Spleen (tissue), 11 donors: Measurements from ENCODE around the gene TIMM50. TPM values are rescaled to one million over a fixed set of nuclear protein-coding genes. Genes with fewer than 3 reads are reported as not detected.
A peak's percentile ranks its signal among the peaks of the same experiment; 100 is the strongest.

Source experiments
- DNase-seq: peaks from one replicate; pipeline ENCODE4 v3.0.0-alpha.2; 2020
- H3K27ac ChIP-seq, 8 donors: fragments of 200-600 bp; sonication (generic) in 7 of 8; 1 replicate in 4 of 8; 2 replicates in 4 of 8; pipeline versions ENCODE4 v1.5.0 to v1.8.0; 2016 to 2021; ENCODE audit warnings: inconsistent platforms in 4 of 8, mild to moderate bottlenecking in 4 of 8, moderate library complexity in 1 of 8
- H3K27me3 ChIP-seq, 7 donors: fragments of 200-600 bp; sonication (generic) in 6 of 7; replicated peaks in 1 of 7; 1 replicate in 4 of 7; 2 replicates in 3 of 7; pipeline versions ENCODE4 v1.5.0 to v1.8.0; 2016 to 2021; ENCODE audit warnings: inconsistent platforms in 3 of 7, mild to moderate bottlenecking in 1 of 7
- H3K36me3 ChIP-seq, 6 donors: fragments of 200-600 bp; sonication (generic) in 5 of 6; 1 replicate in 4 of 6; 2 replicates in 2 of 6; pipeline versions ENCODE4 v1.5.0 to v1.8.0; 2016 to 2021; ENCODE audit warnings: inconsistent platforms in 2 of 6
- H3K4me1 ChIP-seq, 6 donors: fragments of 200-600 bp; sonication (generic) in 5 of 6; 1 replicate in 3 of 6; 2 replicates in 3 of 6; pipeline versions ENCODE4 v1.5.0 to v1.8.0; 2016 to 2021; ENCODE audit warnings: inconsistent platforms in 3 of 6
- H3K4me3 ChIP-seq, 8 donors: fragments of 200-600 bp; sonication (generic) in 7 of 8; 1 replicate in 4 of 8; 2 replicates in 4 of 8; pipeline versions ENCODE4 v1.5.0 to v1.8.0; 2016 to 2021; ENCODE audit warnings: inconsistent platforms in 4 of 8, mild to moderate bottlenecking in 4 of 8, moderate library complexity in 2 of 8
- H3K9me3 ChIP-seq, 8 donors: fragments of 200-600 bp; sonication (generic) in 7 of 8; 1 replicate in 4 of 8; 2 replicates in 4 of 8; pipeline versions ENCODE4 v1.5.0 to v1.8.0; 2016 to 2021; ENCODE audit warnings: inconsistent platforms in 4 of 8
- POLR2A ChIP-seq, 3 donors: fragments of 450-650 bp; IDR thresholded peaks; one replicate each; pipeline ENCODE4 v1.5.1; 2017; ENCODE audit warnings: antibody characterized with exemption in 3 of 3, mild to moderate bottlenecking in 1 of 3
- POLR2AphosphoS5 ChIP-seq, 3 donors: sonication (generic); formaldehyde crosslinking; IDR thresholded peaks; one replicate each; pipeline ENCODE4 v1.5.1; 2017; ENCODE audit warnings: antibody characterized with exemption in 3 of 3
- whole genome bisulfite sequencing, 5 donors: extraction: QIAGEN DNeasy Blood & Tissue Kit in 3 of 5; methylation state at CpG; one replicate each; pipeline versions ENCODE4 v1.1.5 to v1.1.7; 2013 to 2018; 5-methylcytosine and 5-hydroxymethylcytosine counted together
- intact Hi-C: fragments of 100-400 bp; cut with DNase I; formaldehyde crosslinking; loops from one replicate; pipeline ENCODE4 v1.15.0; 2023; ENCODE audit warnings: low total_unique reads
- polyA plus RNA-seq, 3 donors: library from polyadenylated mRNA; stranded (reverse); fragments of 200-250 nt; gene quantifications; one replicate each; pipeline ENCODE4 v1.2.1, GENCODE V29; 2013
- total RNA-seq, 7 donors: library from RNA; depleted of rRNA in 3 of 7; stranded (reverse); fragments of >200 nt in 3 of 7; fragmentation: NEBNext Ultra II Directional in 4 of 7; extraction: Animal tissue kit (Norgen Biotek cat#: 25700) in 4 of 7; gene quantifications; one replicate each; pipeline versions ENCODE4 v1.1.0 to v1.2.1, GENCODE V29; 2016 to 2021
- TF ChIP-seq, protein P1 (sequence below), 11 experiments: fragments of 200-600 bp in 7 of 11; fragments of 450-650 bp in 4 of 11; sonication (generic) in 4 of 11; IDR thresholded peaks in 8 of 11; conservative IDR thresholded peaks in 3 of 11; 1 replicate in 7 of 11; 2 replicates in 4 of 11; pipeline versions ENCODE4 v1.4.0 to v1.8.0; 2016 to 2021; ENCODE audit warnings: antibody characterized with exemption in 11 of 11, inconsistent platforms in 4 of 11, mild to moderate bottlenecking in 1 of 11
- donor health status: healthy with polysubstance abuse.
- donor health status: DM: no; HTN: no; CAD: no; lungs with moderate emphysema.
- donor health status: DM: no; HTN: no; CAD: no.
- donor health status: Bipolar disorder and iron deficiency.
- donor health status: healthy.
- donor health status: DM: no; HTN: no; CAD: no.
- donor health status: DM: yes; HTN: yes; CAD: no.

Gene TIMM50
- total and polyA plus RNA-seq, 10 donors, result 30.3 to 51.5 (median 41.3) TPM

DNA sequence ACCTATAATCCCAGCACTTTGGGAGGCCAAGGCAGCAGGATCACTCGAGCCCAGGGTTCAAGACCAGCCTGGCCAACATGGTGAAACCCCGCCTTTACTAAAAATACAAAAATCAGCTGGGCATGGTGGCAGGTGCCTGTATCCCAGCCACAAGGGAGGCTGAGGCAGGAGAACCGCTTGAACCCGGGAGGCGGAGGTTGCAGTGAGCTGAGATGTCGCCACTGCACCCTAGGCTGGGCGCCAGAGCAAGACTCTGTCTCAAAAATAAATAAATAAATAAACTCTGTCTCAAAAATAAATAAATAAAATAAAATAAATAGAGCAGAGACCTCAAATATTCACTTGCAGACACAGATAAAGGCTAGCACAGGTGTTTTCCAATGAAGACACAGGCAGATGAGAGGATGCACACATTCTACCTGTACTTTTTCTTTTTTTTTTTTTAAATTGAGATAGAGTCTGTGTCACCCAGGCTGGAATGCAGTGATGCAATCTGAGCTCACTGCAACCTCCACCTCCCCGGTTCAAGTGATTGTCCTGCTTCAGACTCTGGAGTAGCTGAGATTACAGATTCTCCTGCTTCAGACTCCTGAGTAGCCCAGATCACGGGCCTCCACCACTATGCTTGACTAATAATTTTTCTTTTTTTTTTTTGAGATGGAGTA is 42.2 kb upstream of the TIMM50 start:
- H3K4me1 ChIP-seq, result peaks cover 16 to 50% (median 38%) of the 10 kb centered on the region in 6 donors
- TF ChIP-seq, protein P1, sequence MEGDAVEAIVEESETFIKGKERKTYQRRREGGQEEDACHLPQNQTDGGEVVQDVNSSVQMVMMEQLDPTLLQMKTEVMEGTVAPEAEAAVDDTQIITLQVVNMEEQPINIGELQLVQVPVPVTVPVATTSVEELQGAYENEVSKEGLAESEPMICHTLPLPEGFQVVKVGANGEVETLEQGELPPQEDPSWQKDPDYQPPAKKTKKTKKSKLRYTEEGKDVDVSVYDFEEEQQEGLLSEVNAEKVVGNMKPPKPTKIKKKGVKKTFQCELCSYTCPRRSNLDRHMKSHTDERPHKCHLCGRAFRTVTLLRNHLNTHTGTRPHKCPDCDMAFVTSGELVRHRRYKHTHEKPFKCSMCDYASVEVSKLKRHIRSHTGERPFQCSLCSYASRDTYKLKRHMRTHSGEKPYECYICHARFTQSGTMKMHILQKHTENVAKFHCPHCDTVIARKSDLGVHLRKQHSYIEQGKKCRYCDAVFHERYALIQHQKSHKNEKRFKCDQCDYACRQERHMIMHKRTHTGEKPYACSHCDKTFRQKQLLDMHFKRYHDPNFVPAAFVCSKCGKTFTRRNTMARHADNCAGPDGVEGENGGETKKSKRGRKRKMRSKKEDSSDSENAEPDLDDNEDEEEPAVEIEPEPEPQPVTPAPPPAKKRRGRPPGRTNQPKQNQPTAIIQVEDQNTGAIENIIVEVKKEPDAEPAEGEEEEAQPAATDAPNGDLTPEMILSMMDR (IDR thresholded peaks at IDR 0.05 in 8 of 11, conservative IDR thresholded peaks at IDR 0.05 in 3 of 11), result no peak
- TF ChIP-seq POLR2A (IDR thresholded peaks at IDR 0.05), result no peak
- TF ChIP-seq POLR2AphosphoS5 (IDR thresholded peaks at IDR 0.05), result no peak
- WGBS, 5 donors, result 84 to 96% (median 89%) methylated on average over 9 of the region's 9 CpGs
- no peaks in the 10 kb centered on the region for H3K27me3 ChIP-seq
- no peaks in the 10 kb centered on the region for H3K9me3 ChIP-seq
- no peak overlapping the region for H3K4me3 ChIP-seq
- no peak overlapping the region for H3K27ac ChIP-seq
- peaks cover 0 to 15% (median 11%) of the 10 kb centered on the region in 6 donors for H3K36me3 ChIP-seq
- DNase-seq, result no peak
- intact Hi-C loops, result no loop called here

DNA sequence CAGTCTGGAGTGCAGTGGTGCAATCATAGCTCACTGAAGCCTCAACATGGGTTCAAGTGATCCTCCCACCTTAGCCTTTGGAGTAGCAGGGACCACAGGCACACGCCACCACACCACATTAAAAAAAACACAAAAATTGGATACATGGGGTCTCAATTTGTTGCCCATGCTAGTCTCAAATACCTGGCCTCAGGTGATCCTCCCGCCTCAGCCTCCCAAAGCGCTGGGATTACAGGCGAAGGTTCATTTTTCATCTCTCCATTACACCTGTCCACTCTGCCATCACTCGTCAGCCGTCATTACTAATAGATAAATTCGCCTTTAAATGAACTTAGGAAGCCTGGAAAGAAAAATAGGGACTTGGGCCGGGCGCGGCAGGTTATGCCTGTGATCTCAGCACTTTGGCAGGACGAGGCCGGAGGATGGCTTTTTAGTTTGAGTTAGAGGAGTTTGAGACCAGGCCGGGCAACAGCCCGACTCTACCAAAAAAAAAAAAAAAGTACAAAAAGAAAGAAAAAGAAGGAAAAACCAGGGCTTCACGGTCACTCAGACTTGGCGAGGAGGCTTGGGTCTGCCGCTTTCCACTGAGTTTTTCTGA is 35.9 kb upstream of the TIMM50 start:
- peak overlapping the region; percentile 60 to 97 (median 82) for H3K4me3 ChIP-seq
- H3K9me3 ChIP-seq, result no peaks in the 10 kb centered on the region
- TF ChIP-seq, protein P1 (IDR thresholded peaks at IDR 0.05 in 8 of 11, conservative IDR thresholded peaks at IDR 0.05 in 3 of 11), result no peak
- TF ChIP-seq POLR2AphosphoS5 (IDR thresholded peaks at IDR 0.05) (no peak), POLR2A (IDR thresholded peaks at IDR 0.05) (no peak)
- H3K4me1 ChIP-seq, result peaks cover 36 to 66% (median 55%) of the 10 kb centered on the region in 6 donors
- H3K36me3 ChIP-seq, result peaks cover 0 to 22% (median 0%) of the 10 kb centered on the region in 6 donors
- H3K27me3 ChIP-seq, result no peaks in the 10 kb centered on the region
- intact Hi-C loops, result loop anchor here (10.0 kb wide), 1 partner anchor 90 kb away; the partner anchor contains the start of gene EID2B
- peak overlapping the region; percentile 89 to 97 (median 96) for H3K27ac ChIP-seq
- no peak for DNase-seq
- 5 to 6% (median 6%) methylated on average over 16 to 17 of the region's 17 CpGs for WGBS, 5 donors

DNA sequence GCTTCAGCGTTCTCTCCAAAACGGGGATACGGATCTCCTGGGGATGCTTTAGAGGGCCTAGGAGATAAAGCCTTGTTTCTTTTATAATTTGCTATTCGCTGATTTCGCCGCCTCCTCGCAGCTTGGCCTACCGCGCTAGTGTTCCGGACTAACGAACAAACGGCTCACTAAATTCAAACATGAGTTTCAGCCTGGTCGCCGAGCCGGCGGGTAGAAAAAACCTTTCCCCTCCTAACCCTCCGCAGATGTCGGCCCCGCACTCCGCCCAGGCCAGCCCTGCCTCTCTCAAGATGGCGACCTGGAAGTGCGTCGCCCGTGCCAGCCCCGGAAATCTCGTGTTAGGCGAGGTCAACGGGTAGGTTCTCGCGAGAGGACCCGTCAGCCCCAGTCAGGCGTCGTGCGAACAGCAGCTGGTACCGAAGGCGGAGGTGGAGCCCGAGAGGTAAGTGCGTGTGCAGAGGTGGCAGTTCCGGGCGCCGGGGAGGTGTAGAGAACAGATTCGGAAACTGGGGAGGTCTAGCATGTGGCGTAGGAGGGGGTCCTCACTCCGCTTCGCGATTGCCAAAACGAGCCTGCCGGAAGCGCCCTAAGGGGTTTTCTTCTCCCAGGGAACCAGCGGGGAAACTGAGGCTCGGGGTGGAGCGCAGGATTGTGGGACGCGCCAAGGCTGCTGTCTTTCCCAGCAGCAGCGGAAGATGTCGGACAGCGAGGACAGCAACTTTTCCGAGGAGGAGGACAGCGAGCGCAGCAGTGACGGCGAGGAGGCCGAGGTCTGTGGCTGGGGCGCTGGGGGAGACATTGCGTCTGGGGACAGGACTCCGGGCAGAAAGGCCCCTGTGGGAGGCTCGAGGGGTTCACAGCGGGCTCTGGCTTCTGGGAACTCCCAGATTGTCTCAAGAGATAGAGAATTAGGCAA is 35.2 kb upstream of the TIMM50 start, which contains the start of gene SUPT5H:
TSS of gene SUPT5H (plus strand) at position 387 of the 916 bp plus-strand sequence. CDS start at position 696, 309 bp downstream.
- Histone ChIP-seq H3K4me1 (peaks cover 42 to 66% (median 55%) of the 10 kb centered on the region in 6 donors), H3K36me3 (peaks cover 0 to 22% (median 0%) of the 10 kb centered on the region in 6 donors), H3K4me3 (peak within 1 kb of the TSS; percentile 60 to 97 (median 82)), H3K9me3 (no peaks in the 10 kb centered on the region), H3K27me3 (no peaks in the 10 kb centered on the region), H3K27ac (peak within 1 kb of the TSS; percentile 89 to 97 (median 96))
- intact Hi-C loops, result loop anchor here (10.0 kb wide), 1 partner anchor 89 kb away; the partner anchor contains the start of gene EID2B
- peak; percentile 99 for DNase-seq
- 0 to 1% (median 0%) methylated on average over 55 to 68 of the region's 68 CpGs for whole genome bisulfite sequencing, 5 donors
- TF ChIP-seq POLR2AphosphoS5 (IDR thresholded peaks at IDR 0.05) (peak; percentile 100), POLR2A (IDR thresholded peaks at IDR 0.05) (peak; percentile 77 to 89 (median 85))
- TF ChIP-seq, protein P1 (IDR thresholded peaks at IDR 0.05 in 8 of 11, conservative IDR thresholded peaks at IDR 0.05 in 3 of 11), result peak in 4 of 11 experiments; percentile 15 to 43 (median 30)
